PC-3 (cell line): ENCODE measurements around the gene TRAF5. TPM values are rescaled to one million over a fixed set of nuclear protein-coding genes. Genes with fewer than 3 reads are reported as not detected.

Source experiments
- ATAC-seq: fragments of 200-7000 bp; cut with Tn5 transposase; 2 replicates; pipeline ENCODE4 v1.9.1; 2020; ENCODE audit warnings: mild to moderate bottlenecking, moderate library complexity
- BruUV-seq: library from RNA; stranded (reverse); fragments of 400-500 nt; replicated peaks from 2 replicates; lab custom pipeline; 2021; lab: Mats Ljungman, UMichigan
- CTCF ChIA-PET: fragments of 300-600 bp; sonication (Branson Sonifier 250); formaldehyde crosslinking; loops from one replicate; lab custom pipeline; 2022; ENCODE audit warnings: antibody characterized with exemption; lab: Charles Lee
- POLR2A ChIA-PET: fragments of 300-600 bp; sonication (Branson Sonifier 250); formaldehyde crosslinking; loops from one replicate; lab custom pipeline; 2022; ENCODE audit warnings: antibody characterized with exemption; ENCODE audit not compliant: unreplicated experiment; lab: Charles Lee
- DNase-seq: peaks from one replicate; pipeline ENCODE4 v3.0.0-alpha.2; 2015
- H2AFZ ChIP-seq: fragments of 300-600 bp; sonication (generic); 2 replicates; pipeline ENCODE4 v1.6.0; 2016; ENCODE audit warnings: antibody characterized with exemption, low read length
- H3F3A ChIP-seq: fragments of 300-600 bp; sonication (generic); one replicate; pipeline ENCODE4 v1.6.0; 2017; ENCODE audit warnings: antibody characterized with exemption, low read length, control low read depth, mild to moderate bottlenecking; ENCODE audit not compliant: unreplicated experiment
- H3K27ac ChIP-seq: fragments of 300-600 bp; sonication (generic); 2 replicates; pipeline ENCODE4 v1.5.1; 2016; ENCODE audit warnings: mild to moderate bottlenecking, low read length
- H3K27me3 ChIP-seq: fragments of 300-600 bp; sonication (generic); 2 replicates; pipeline ENCODE4 v1.6.1; 2016; ENCODE audit warnings: low read length, mixed read lengths
- H3K36me3 ChIP-seq: fragments of 300-600 bp; sonication (generic); 2 replicates; pipeline ENCODE4 v1.6.1; 2016; ENCODE audit warnings: low read depth, mixed run types, low read length, mixed read lengths
- H3K4me1 ChIP-seq: fragments of 300-600 bp; sonication (generic); 2 replicates; pipeline ENCODE4 v1.5.1; 2016; ENCODE audit warnings: low read length; ENCODE audit not compliant: insufficient read depth
- H3K4me2 ChIP-seq: fragments of 300-600 bp; sonication (generic); 2 replicates; pipeline ENCODE4 v1.6.0; 2016; ENCODE audit warnings: low read length
- H3K4me3 ChIP-seq: fragments of 300-600 bp; sonication (generic); 2 replicates; pipeline ENCODE4 v1.5.1; 2016; ENCODE audit warnings: mild to moderate bottlenecking, low read length, mixed read lengths
- H3K79me2 ChIP-seq: fragments of 300-600 bp; sonication (generic); 2 replicates; pipeline ENCODE4 v1.6.1; 2017; ENCODE audit warnings: low read length, mixed read lengths
- H3K9ac ChIP-seq: fragments of 300-600 bp; sonication (generic); 2 replicates; pipeline ENCODE4 v1.6.0; 2016; ENCODE audit warnings: mild to moderate bottlenecking, low read length
- H3K9me2 ChIP-seq: fragments of 300-600 bp; sonication (generic); replicated peaks from 2 replicates; pipeline ENCODE4 v1.6.1; 2016; ENCODE audit warnings: mixed run types, low read length, mixed read lengths
- H3K9me3 ChIP-seq: fragments of 300-600 bp; sonication (generic); 2 replicates; pipeline ENCODE4 v1.6.1; 2016; ENCODE audit warnings: low read length, mixed read lengths
- H4K20me1 ChIP-seq: fragments of 300-600 bp; sonication (generic); 2 replicates; pipeline ENCODE4 v1.6.1; 2016; ENCODE audit warnings: low read length, mixed read lengths
- CTCF ChIP-seq: fragments of 300-600 bp; sonication (generic); conservative IDR thresholded peaks from 2 replicates; pipeline ENCODE4 v1.5.1; 2017; ENCODE audit warnings: antibody characterized with exemption, low read depth, mild to moderate bottlenecking, low read length
- EZH2 ChIP-seq: fragments of 300-600 bp; sonication (generic); IDR thresholded peaks from one replicate; pipeline ENCODE4 v1.6.1; 2017; ENCODE audit warnings: antibody characterized with exemption, mild to moderate bottlenecking, low read length; ENCODE audit not compliant: unreplicated experiment
- EZH2phosphoT487 ChIP-seq: fragments of 300-600 bp; sonication (generic); IDR thresholded peaks from 2 replicates; pipeline ENCODE4 v1.6.1; 2018; ENCODE audit warnings: mild to moderate bottlenecking, antibody characterized with exemption, low read length, borderline replicate concordance
- intact Hi-C: fragments of 100-400 bp; cut with micrococcal nuclease; formaldehyde crosslinking; loops from 2 replicates; pipeline ENCODE4 v1.9.0; 2023
- total RNA-seq: library from RNA; depleted of rRNA; stranded (reverse); fragments of >200 nt; gene quantifications from 2 replicates; pipeline ENCODE4 v1.2.3, GENCODE V29; 2014

TRAF5 gene
- total RNA-seq, 1 experiment from 2014 or later, result 12.2 TPM

GRCh38 chr1:211355873-211356272 lies 29.2 kb downstream of the TRAF5 start:
- no TSS peak for BruUV-seq
- ATAC-seq (no peak), DNase-seq (no peak)
- no peaks in the 10 kb centered on the region for H3K4me1 ChIP-seq
- no peaks in the 10 kb centered on the region for H3K9me3 ChIP-seq
- H3K27me3 ChIP-seq, result no peaks in the 10 kb centered on the region
- TF ChIP-seq CTCF (no peak), EZH2 (no peak), EZH2phosphoT487 (no peak)
- H3F3A ChIP-seq, result no peaks in the 10 kb centered on the region
- H4K20me1 ChIP-seq, result no peaks in the 10 kb centered on the region
- H3K36me3 ChIP-seq, result no peaks in the 10 kb centered on the region
- H3K9ac ChIP-seq, result no peak overlapping the region
- H3K4me3 ChIP-seq, result no peak overlapping the region
- no peaks in the 10 kb centered on the region for H3K9me2 ChIP-seq
- CTCF ChIA-PET, result interaction anchor here (0.8 kb wide), 1 partner anchor 27 kb away, joined by 3 read pairs; no protein-coding TSS in a partner anchor
- no peaks in the 10 kb centered on the region for H3K79me2 ChIP-seq
- H3K4me2 ChIP-seq, result no peak overlapping the region
- POLR2A ChIA-PET, result no interaction called here
- H2AFZ ChIP-seq, result no peak overlapping the region
- intact Hi-C loops, result no loop called here
- no peak overlapping the region for H3K27ac ChIP-seq

- intact Hi-C loops, result no loop called here
These were observed 30.2 kb downstream of the TRAF5 start for GRCh38 chr1:211356723-211357407.

More at GRCh38 chr1:211356723-211357407, 30.2 kb downstream of the TRAF5 start:
- no peak overlapping the region for H3K4me3 ChIP-seq
- H3K4me1 ChIP-seq, result no peaks in the 10 kb centered on the region
- no peaks in the 10 kb centered on the region for H4K20me1 ChIP-seq
- H3K9ac ChIP-seq, result no peak overlapping the region
- no TSS peak for BruUV-seq
- no peaks in the 10 kb centered on the region for H3K79me2 ChIP-seq
- H3K4me2 ChIP-seq, result no peak overlapping the region
- no peak overlapping the region for H2AFZ ChIP-seq
- no peaks in the 10 kb centered on the region for H3K9me3 ChIP-seq
- ChIA-PET CTCF (no interaction called here), POLR2A (interaction anchor here (0.7 kb wide), 1 partner anchor 110 kb away, joined by 3 read pairs; no protein-coding TSS in a partner anchor)
- ATAC-seq (no peak), DNase-seq (no peak)
- no peaks in the 10 kb centered on the region for H3K9me2 ChIP-seq
- no peaks in the 10 kb centered on the region for H3K36me3 ChIP-seq
- H3K27ac ChIP-seq, result no peak overlapping the region
- TF ChIP-seq CTCF (no peak), EZH2 (no peak), EZH2phosphoT487 (no peak)
- H3K27me3 ChIP-seq, result no peaks in the 10 kb centered on the region
- H3F3A ChIP-seq, result no peaks in the 10 kb centered on the region
